KOPT-K1 (cell line): Measurements from ENCODE around the gene TEKT3.

Experiments
- H3K27ac ChIP-seq: fragments of 200-600 bp; sonication (generic); 2 replicates; pipeline ENCODE4 v1.5.1; 2016; ENCODE audit warnings: antibody characterized with exemption, mild to moderate bottlenecking, low read depth, low read length; ENCODE audit not compliant: poor library complexity, severe bottlenecking
- H3K36me3 ChIP-seq: fragments of 200-600 bp; sonication (generic); 2 replicates; pipeline ENCODE4 v1.5.1; 2017; ENCODE audit warnings: antibody characterized with exemption, mild to moderate bottlenecking, low read length, moderate library complexity; ENCODE audit not compliant: insufficient read depth
- H3K9me3 ChIP-seq: fragments of 200-600 bp; sonication (generic); 2 replicates; pipeline ENCODE4 v1.5.1; 2017; ENCODE audit warnings: antibody characterized with exemption, low read length, mild to moderate bottlenecking; ENCODE audit not compliant: insufficient read depth, poor library complexity, severe bottlenecking

Gene TEKT3

DNA sequence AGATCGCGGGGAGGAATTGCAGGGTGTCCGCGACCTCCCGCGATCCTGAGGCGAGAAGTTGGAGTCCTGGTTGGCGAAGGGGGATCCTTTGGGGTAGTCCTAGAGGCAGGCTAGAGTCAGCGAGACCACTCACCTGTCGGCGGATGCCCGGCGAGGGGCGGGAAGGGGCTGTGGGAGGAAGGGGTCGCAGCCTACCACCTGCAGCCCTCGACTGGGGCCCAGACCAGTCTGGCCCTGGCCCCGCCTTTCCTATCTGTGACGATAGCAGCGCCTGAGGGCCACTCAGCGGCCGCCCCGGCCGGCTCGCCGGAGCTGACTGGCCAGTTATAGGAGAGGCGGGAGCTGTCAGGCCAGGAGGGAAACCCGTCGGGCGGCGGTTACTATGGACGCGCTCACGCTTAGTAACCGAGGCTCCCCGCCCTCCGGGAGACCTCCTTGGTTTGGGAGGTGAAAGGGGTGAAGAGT, at the start of gene TEKT3:
TSS of gene TEKT3 (minus strand) at position 213 of the 465 bp plus-strand sequence. CDS start 10,012 bp downstream, outside the sequence.
- H3K9me3 ChIP-seq, result no peaks in the 10 kb centered on the region
- no peaks in the 10 kb centered on the region for H3K36me3 ChIP-seq
- no peak within 1 kb of the TSS for H3K27ac ChIP-seq

DNA sequence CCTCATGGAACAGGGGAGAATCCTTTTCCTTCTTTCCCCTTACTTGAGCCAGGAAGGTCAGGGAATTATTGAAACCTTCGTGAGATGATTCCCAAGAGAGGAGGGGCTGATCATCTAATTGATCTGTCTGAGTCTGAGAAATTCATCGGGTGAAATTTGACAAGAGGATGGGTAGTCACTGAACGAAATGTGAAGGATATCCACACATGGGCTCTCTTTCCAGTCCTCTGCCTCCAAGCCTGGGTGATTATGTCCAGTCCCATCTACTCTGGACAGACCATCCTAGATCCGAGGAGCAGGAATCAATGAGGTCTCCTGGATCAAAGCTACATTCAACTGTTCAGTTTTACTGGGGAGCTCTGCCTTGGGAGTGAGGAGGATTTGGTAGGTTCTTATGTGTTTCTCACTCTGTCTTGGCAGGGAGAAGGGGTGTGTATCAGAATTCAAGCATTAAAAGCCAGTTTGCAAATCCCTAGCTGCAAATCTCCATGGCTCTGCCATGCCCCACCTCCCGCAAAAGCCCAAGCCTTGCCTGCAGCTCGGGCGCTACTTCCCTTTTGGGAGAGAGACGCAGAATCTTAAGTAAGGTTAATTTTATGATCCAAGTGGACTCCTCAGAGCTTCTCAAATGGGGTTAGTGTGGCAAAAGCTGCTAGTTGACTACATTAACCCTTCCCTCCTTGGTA, 47.1 kb upstream of the TEKT3 start:
- no peak overlapping the region for H3K27ac ChIP-seq
- peaks cover 5% of the 10 kb centered on the region for H3K9me3 ChIP-seq
- H3K36me3 ChIP-seq, result no peaks in the 10 kb centered on the region

DNA sequence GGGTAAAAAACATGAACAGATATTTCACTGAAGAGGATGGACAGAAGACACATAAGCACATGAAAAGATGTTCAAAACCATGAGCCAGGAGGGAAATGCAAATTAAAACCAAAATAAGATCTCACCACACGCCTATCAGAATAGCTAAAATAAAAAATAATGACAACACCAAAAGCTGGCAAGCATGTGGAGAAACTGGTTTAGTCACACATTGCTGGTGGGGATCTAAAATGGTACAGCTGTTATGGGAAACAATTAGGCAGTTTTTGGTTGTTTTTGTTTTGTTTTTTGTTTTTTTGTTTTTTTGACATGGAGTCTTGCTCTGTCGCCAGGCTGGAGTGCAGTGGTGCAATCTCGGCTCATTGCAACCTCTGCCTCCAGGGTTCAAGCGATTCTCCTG, 44.7 kb upstream of the TEKT3 start:
- Histone ChIP-seq H3K9me3 (peaks cover 1% of the 10 kb centered on the region), H3K36me3 (no peaks in the 10 kb centered on the region), H3K27ac (no peak overlapping the region)

DNA sequence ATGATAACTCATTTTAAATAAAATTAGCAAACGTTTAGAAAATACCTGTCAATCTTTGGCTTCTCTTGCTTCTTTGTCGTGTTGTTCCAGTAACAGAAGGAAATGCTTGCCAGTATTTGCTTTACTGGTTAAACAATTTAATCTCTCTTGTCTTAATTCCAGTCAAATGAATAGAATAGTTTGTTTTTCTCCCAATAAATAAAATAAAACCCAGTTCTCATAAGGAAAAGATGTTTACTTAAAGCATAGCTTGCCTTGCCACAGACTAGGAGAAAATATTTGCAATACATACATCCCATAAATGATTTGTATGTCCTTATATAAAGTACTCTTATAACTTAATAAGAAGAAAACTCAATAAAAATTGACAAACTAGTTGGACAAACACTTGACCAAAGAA, 43.9 kb upstream of the TEKT3 start:
- H3K9me3 ChIP-seq, result no peaks in the 10 kb centered on the region
- H3K27ac ChIP-seq, result no peak overlapping the region
- no peaks in the 10 kb centered on the region for H3K36me3 ChIP-seq

DNA sequence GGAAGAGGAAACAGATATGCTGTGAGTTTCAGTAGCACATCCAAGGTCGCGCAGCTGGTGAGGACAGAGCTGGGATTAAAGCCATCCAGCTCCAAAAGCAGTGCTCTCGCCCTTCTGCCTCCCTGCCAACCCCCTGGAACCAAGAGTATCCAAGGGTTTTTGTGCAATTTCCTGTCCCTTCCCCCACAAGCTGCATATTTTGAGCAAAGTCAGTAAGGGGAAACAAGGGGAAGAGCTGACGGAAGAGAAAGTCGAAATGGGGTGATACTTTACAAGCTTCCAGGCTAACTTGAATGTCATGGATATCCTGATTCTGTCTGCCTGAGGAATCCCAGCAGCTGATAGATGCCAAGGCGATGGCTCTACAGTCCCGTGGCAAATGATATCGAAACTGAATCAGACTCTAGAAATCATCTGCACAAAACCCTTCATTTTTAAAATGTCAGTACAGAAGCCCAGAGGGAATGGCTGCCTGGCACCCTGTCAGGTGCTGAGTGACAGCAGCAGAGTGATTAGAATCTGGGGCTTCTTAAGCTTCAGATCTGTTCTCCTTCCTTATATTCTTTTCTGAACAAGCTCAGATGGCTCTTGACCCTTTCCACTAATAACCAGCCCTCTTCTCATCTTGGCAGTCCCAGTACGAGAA, 42.9 kb upstream of the TEKT3 start:
- Histone ChIP-seq H3K36me3 (no peaks in the 10 kb centered on the region), H3K9me3 (no peaks in the 10 kb centered on the region), H3K27ac (no peak overlapping the region)

DNA sequence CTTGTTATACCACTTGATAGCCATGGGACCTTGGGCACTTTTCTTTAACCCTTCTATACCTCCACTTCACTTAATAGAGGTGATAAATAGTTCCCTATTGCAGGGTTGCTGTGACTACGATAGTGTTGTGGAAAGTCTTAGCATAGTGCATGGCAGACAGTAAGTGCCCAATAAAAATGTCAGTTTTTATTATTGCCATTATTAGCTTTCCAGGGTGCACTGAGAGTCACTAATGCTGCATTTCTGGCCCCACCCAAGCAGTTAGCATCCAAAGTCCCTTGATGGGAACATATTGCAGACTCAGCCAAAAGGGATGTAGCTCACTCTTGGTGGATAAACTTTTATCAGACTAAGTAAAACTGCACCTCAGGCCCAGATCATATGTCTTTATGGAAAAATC, 41.5 kb upstream of the TEKT3 start:
- no peaks in the 10 kb centered on the region for H3K9me3 ChIP-seq
- H3K27ac ChIP-seq, result no peak overlapping the region
- H3K36me3 ChIP-seq, result no peaks in the 10 kb centered on the region

DNA sequence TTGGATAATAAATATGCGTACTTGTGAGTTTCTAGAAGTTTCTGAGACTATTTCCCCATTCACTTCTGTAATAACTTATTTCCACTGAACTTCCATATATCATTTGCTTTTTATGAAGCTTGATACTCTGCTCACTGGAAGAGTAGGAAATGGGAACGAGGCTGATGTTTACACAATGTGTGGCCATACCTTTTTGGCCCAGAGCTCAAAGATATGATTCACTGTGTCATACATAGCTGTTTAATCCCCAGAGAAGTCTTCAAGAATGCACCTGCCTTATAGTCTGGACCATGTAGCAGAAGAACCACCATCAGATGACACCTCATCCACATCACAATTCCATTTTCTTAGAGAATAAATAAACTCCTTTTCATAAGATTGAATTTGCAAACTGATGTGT, 40.3 kb upstream of the TEKT3 start:
- no peaks in the 10 kb centered on the region for H3K9me3 ChIP-seq
- no peak overlapping the region for H3K27ac ChIP-seq
- no peaks in the 10 kb centered on the region for H3K36me3 ChIP-seq

DNA sequence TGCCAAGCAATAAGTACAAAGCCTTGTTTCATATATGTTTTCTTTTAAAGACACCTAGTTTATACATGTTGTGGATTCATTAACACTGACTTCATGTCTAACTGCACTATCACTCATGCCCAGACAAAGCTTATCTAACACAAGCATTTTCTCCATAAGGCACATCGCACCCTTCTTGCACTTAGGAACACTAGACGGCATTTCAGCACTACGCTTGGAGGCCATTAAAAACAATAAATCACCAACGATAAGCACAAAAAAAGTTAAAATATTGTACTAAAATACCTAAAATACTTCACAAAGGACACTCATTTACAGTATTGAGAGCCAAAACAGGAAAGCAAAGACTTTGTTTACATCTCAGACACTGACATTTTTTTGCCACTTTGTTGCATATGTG, 39.0 kb upstream of the TEKT3 start:
- Histone ChIP-seq H3K9me3 (no peaks in the 10 kb centered on the region), H3K36me3 (no peaks in the 10 kb centered on the region), H3K27ac (no peak overlapping the region)

DNA sequence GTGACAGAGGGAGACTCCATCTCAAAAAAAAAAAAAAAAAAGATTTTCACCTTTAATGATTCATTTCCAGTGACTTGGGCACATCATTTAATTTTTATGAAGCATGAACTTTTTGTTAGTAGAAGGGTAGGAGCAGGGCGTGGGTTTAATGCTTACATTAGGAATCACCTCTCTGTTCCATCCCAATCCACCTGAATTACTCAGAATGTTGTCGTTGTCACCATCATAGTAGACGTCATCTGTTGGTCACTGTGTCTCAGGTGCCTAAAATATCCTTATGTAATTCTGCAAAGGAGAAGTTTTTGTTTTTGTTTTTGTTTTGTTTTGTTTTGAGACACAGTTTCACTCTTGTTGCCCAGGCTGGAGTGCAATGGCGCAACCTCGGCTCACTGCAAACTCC, 38.3 kb upstream of the TEKT3 start:
- H3K27ac ChIP-seq, result no peak overlapping the region
- H3K36me3 ChIP-seq, result no peaks in the 10 kb centered on the region
- H3K9me3 ChIP-seq, result no peaks in the 10 kb centered on the region

DNA sequence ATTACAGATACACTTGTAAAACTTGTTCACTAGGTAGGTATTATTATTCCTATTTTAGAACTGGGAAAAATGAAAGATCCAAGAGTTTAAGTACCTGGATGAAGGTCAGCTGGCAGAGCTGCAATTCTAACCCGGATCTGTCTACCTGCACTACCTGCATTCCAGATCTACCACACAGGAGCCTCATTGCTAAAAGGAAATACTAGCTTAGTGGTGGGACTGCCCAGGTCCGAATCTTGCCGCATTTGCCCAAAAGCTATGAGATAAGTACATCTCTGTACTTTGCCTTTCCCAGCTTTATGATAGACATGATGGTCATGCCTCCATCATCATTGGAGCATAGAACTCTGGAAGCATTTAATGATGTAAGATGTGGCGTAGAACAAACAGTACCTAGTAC, 36.8 kb upstream of the TEKT3 start:
- H3K36me3 ChIP-seq, result no peaks in the 10 kb centered on the region
- no peak overlapping the region for H3K27ac ChIP-seq
- H3K9me3 ChIP-seq, result no peaks in the 10 kb centered on the region

DNA sequence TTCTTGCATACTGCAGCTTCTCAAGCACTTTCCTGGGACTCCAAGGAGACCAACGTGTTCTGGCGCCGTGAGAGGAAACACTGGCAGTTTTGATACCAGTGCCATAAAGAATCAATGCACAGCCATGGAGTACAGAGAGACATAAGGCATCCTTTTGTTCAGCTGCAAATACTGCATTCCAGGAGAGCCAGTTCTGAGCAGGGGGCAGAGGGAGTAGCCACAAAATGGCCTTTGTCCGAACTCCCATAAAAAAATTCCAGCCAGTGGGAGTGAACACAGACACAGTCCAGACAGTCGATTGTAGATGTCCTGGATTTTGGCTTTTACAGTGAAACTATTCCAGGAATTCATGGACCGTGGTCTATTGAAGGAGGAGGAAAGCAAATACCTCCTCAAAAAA, 36.2 kb upstream of the TEKT3 start:
- Histone ChIP-seq H3K36me3 (no peaks in the 10 kb centered on the region), H3K9me3 (no peaks in the 10 kb centered on the region), H3K27ac (no peak overlapping the region)

DNA sequence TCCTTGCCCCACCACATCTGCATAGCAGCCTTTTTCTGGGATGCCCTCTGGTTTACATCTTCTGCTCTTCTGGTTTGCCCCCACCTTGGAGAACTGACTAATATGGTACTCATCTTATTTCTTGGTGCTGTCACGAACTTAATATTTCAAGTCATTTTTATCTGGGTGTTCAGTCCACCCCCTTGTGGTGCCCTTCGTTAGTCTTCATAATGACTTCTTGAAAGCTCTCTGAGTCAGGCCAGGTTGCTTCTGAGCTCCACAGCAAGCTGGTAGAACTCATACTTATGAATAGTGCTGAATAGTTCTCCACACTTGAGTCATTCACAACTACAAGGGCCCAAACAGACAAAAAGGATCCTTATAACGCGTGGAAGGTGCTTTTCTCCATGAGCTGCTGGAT, 35.8 kb upstream of the TEKT3 start:
- Histone ChIP-seq H3K36me3 (no peaks in the 10 kb centered on the region), H3K27ac (no peak overlapping the region), H3K9me3 (no peaks in the 10 kb centered on the region)

DNA sequence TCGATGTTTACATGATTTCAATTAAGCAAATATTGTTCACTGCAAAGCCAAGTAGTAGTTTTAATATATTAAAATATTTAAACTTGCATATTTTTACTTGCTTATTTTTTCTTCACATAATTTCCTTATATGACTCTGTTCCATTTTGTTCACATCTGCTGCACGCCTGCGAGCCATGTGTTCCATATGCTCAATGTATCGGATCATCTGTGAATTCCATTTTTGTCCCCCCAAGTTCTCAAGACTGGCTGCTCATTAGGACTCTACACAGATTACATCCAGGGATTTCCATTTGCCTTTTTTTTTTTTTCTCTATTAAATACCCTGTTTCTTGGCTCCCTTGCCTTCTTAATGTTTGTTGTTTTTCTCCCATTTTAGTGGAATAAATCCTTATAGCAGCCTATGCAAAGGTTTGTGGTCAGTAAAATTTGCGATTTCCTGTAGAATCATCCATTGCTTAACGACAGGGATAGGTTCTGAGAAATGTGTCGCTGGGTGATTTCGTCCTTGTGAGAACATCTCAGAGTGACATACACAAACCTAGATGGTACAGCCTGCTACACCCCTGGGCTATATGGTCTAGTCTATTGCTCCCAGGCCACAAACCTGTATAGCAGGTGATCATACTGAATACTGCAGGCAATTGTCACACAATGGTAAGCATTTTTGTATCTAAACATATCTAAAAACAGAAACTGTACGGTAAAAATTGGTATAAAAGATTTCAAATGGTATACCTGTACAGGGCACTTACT, 30.2 kb upstream of the TEKT3 start:
- Histone ChIP-seq H3K27ac (no peak overlapping the region), H3K36me3 (no peaks in the 10 kb centered on the region), H3K9me3 (no peaks in the 10 kb centered on the region)

DNA sequence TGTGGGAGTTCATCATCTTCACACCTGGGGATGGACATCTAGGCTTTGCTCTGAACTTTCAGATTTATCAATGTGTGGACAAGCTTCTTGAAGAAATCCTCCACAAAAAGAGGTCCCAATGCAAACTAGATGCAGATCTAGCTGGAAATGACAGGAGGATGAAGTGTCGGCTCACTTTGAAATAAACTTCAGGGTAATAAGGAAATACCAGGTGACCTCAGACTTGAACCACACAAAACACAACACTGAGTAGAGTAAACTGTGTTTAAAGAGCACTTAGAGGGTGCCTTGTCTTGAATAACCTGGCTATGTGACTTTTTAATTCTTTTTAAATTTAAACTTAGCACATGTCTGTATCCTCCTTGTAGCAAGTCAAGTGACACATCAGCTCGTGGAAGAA, 27.2 kb upstream of the TEKT3 start:
- no peak overlapping the region for H3K27ac ChIP-seq
- no peaks in the 10 kb centered on the region for H3K9me3 ChIP-seq
- H3K36me3 ChIP-seq, result no peaks in the 10 kb centered on the region

DNA sequence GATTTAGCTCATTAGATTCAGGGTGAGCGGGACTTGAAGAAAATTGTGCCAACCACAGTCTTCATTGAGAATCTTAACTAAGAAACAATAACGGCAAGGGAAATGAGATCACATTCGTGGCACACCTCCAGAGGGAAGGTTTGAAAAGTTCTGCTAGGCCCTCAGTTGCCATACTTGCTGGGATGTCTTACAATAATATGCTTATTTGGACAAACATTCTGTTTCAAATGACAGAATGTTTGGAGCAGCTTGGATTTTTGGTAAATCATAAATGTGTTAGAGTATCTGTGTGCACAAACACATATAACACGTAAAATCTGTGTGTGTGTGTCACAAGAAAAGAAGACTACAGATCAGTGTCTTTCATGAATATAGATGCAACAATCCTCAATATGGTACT, 24.6 kb upstream of the TEKT3 start:
- H3K27ac ChIP-seq, result no peak overlapping the region
- no peaks in the 10 kb centered on the region for H3K9me3 ChIP-seq
- H3K36me3 ChIP-seq, result no peaks in the 10 kb centered on the region
